K562 (cell line): ENCODE measurements around the gene WDR62. TPM values are rescaled to one million over a fixed set of nuclear protein-coding genes. Genes with fewer than 3 reads are reported as not detected.

Experiments used
- ETV1 ChIP-seq: fragments of 450-650 bp; conservative IDR thresholded peaks from 2 replicates; pipeline ENCODE4 v1.6.1; 2016; ENCODE audit warnings: missing genetic modification characterization, control low read depth, low read depth, missing compliant biosample characterization
- RCOR1 ChIP-seq, 2 experiments: IDR thresholded peaks; 2 replicates each; pipeline ENCODE4 v1.6.1; 2012; ENCODE audit warnings: low read depth in 2 of 2, low read length in 2 of 2, borderline replicate concordance in 1 of 2, improper control_type of control experiment in 1 of 2
- SNIP1 ChIP-seq: fragments of 450-650 bp; IDR thresholded peaks from 2 replicates; pipeline ENCODE4 v1.7.1; 2017; ENCODE audit warnings: low read depth, mild to moderate bottlenecking
- STAT5A ChIP-seq: IDR thresholded peaks from 2 replicates; pipeline ENCODE4 v1.6.1; 2012; ENCODE audit warnings: low read length, inconsistent platforms, borderline replicate concordance
- ZC3H4 ChIP-seq: sonication (generic); formaldehyde crosslinking; IDR thresholded peaks from 2 replicates; pipeline ENCODE4 v1.9.0; 2021; ENCODE audit warnings: missing genetic modification reagents, borderline replicate concordance
- ZSCAN32 ChIP-seq: fragments of 450-650 bp; formaldehyde crosslinking; IDR thresholded peaks from 2 replicates; pipeline ENCODE4 v1.4.0; 2020; ENCODE audit warnings: mild to moderate bottlenecking, moderate library complexity
- polyA plus RNA-seq, 8 experiments: library from polyadenylated mRNA; depleted of rRNA in 4 of 8; stranded (reverse) in 5 of 8; unstranded in 3 of 8; fragments of >200 nt; fragmentation: Nextera tagmentation in 2 of 8; fragmentation: Illumina TruSeq in 1 of 8; extraction: Ambion mirVana in 2 of 8; extraction: Trizol in 1 of 8; gene quantifications; 2 replicates each; pipeline versions ENCODE4 v1.2.1 to v1.2.3, GENCODE V29; 2011 to 2014; ENCODE audit warnings: inconsistent platforms in 1 of 8, missing spikeins in 1 of 8
- total RNA-seq, 7 experiments: library from RNA; depleted of rRNA in 6 of 7; stranded (reverse); fragments of >200 nt in 6 of 7; fragmentation: Illumina TruSeq in 2 of 7; extraction: Trizol in 2 of 7; gene quantifications; 2 replicates each; pipeline versions ENCODE4 v1.2.1 to v1.2.3, GENCODE V29; 2011 to 2021; ENCODE audit warnings: low replicate concordance in 1 of 7
- TF ChIP-seq, protein P1 (sequence below): fragments of 450-650 bp; IDR thresholded peaks from 2 replicates; pipeline ENCODE4 v1.6.1; 2016; ENCODE audit warnings: mild to moderate bottlenecking, moderate library complexity
- TF ChIP-seq, protein P2 (sequence below): fragments of 250-450 bp; sonication (Bioruptor Pico); IDR thresholded peaks from 2 replicates; pipeline ENCODE4 v1.4.0; 2020
- TF ChIP-seq, protein P3 (sequence below): fragments of 250-450 bp; sonication (Bioruptor Pico); IDR thresholded peaks from 2 replicates; pipeline ENCODE4 v1.5.0; 2020; ENCODE audit warnings: mild to moderate bottlenecking
- TF ChIP-seq, protein P4 (sequence below): fragments of 250-450 bp; sonication (Bioruptor Pico); IDR thresholded peaks from 2 replicates; pipeline ENCODE4 v1.5.0; 2022; ENCODE audit warnings: mild to moderate bottlenecking

The WDR62 gene
- total and polyA plus RNA-seq, 9 of the 15 experiments (the other 6 are each of a cell fraction or from before 2014, with no cell fraction given) = 0.35 to 32.8 (median 14.4) TPM

DNA sequence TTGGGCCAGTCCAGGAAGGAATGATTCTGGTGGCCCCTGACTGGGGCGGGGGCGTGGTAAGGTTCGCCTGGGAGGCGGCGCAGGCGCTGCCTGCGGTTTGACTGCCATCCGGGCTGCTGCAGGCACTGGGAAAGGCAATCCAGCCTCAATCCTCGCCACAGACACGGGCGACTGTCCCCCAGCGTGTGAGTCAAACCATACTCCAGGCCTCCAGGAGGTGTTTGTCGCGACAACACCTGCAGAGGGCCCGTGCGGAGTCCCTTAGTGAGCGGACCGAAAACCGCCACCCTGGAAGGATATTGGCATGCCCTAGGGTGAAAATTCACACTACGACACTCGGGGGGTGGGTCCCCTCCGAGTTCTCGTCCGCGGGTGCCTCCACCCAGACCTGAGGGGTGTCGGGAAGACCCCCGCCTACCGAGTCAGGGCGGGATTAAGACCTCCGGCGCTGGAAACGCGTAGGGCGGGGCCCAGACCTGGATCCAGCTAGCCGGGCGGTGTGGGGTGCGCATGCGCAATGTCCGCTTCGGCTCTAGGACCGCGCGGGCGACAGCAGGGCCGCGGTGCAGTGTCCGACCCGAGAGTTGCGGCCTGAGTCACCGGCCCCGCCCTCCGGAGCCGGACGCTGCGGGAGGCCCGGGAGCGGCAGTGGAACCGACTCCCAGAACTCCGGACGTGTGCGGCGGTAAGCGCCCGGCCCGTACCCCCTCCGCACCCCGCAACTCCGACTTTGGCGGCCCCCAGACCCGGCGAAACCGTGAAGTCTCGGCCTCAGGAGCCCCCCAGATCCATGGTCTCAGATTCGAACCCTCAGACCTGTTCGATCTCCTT, 85.0 kb downstream of the WDR62 start, which contains the start of gene CAPNS1 (continued):
- TF ChIP-seq, protein P1, sequence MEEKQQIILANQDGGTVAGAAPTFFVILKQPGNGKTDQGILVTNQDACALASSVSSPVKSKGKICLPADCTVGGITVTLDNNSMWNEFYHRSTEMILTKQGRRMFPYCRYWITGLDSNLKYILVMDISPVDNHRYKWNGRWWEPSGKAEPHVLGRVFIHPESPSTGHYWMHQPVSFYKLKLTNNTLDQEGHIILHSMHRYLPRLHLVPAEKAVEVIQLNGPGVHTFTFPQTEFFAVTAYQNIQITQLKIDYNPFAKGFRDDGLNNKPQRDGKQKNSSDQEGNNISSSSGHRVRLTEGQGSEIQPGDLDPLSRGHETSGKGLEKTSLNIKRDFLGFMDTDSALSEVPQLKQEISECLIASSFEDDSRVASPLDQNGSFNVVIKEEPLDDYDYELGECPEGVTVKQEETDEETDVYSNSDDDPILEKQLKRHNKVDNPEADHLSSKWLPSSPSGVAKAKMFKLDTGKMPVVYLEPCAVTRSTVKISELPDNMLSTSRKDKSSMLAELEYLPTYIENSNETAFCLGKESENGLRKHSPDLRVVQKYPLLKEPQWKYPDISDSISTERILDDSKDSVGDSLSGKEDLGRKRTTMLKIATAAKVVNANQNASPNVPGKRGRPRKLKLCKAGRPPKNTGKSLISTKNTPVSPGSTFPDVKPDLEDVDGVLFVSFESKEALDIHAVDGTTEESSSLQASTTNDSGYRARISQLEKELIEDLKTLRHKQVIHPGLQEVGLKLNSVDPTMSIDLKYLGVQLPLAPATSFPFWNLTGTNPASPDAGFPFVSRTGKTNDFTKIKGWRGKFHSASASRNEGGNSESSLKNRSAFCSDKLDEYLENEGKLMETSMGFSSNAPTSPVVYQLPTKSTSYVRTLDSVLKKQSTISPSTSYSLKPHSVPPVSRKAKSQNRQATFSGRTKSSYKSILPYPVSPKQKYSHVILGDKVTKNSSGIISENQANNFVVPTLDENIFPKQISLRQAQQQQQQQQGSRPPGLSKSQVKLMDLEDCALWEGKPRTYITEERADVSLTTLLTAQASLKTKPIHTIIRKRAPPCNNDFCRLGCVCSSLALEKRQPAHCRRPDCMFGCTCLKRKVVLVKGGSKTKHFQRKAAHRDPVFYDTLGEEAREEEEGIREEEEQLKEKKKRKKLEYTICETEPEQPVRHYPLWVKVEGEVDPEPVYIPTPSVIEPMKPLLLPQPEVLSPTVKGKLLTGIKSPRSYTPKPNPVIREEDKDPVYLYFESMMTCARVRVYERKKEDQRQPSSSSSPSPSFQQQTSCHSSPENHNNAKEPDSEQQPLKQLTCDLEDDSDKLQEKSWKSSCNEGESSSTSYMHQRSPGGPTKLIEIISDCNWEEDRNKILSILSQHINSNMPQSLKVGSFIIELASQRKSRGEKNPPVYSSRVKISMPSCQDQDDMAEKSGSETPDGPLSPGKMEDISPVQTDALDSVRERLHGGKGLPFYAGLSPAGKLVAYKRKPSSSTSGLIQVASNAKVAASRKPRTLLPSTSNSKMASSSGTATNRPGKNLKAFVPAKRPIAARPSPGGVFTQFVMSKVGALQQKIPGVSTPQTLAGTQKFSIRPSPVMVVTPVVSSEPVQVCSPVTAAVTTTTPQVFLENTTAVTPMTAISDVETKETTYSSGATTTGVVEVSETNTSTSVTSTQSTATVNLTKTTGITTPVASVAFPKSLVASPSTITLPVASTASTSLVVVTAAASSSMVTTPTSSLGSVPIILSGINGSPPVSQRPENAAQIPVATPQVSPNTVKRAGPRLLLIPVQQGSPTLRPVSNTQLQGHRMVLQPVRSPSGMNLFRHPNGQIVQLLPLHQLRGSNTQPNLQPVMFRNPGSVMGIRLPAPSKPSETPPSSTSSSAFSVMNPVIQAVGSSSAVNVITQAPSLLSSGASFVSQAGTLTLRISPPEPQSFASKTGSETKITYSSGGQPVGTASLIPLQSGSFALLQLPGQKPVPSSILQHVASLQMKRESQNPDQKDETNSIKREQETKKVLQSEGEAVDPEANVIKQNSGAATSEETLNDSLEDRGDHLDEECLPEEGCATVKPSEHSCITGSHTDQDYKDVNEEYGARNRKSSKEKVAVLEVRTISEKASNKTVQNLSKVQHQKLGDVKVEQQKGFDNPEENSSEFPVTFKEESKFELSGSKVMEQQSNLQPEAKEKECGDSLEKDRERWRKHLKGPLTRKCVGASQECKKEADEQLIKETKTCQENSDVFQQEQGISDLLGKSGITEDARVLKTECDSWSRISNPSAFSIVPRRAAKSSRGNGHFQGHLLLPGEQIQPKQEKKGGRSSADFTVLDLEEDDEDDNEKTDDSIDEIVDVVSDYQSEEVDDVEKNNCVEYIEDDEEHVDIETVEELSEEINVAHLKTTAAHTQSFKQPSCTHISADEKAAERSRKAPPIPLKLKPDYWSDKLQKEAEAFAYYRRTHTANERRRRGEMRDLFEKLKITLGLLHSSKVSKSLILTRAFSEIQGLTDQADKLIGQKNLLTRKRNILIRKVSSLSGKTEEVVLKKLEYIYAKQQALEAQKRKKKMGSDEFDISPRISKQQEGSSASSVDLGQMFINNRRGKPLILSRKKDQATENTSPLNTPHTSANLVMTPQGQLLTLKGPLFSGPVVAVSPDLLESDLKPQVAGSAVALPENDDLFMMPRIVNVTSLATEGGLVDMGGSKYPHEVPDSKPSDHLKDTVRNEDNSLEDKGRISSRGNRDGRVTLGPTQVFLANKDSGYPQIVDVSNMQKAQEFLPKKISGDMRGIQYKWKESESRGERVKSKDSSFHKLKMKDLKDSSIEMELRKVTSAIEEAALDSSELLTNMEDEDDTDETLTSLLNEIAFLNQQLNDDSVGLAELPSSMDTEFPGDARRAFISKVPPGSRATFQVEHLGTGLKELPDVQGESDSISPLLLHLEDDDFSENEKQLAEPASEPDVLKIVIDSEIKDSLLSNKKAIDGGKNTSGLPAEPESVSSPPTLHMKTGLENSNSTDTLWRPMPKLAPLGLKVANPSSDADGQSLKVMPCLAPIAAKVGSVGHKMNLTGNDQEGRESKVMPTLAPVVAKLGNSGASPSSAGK = peak; percentile 74
- TF ChIP-seq ZC3H4 (CRISPR knock-in tag) (no peak), RCOR1 (IDR thresholded peaks at IDR 0.05; ENCODE audit: borderline replicate concordance in 1 of 2, low read depth in 2 of 2, low read length in 2 of 2) (peak in 1 of 2 experiments; percentile 24; a peak in 1 of 4 replicates), ETV1 (tag) (peak; percentile 72; the same call in 1 of the 2 replicates), ZSCAN32 (no peak), SNIP1 (no peak), STAT5A (no peak)
- TF ChIP-seq, protein P2, sequence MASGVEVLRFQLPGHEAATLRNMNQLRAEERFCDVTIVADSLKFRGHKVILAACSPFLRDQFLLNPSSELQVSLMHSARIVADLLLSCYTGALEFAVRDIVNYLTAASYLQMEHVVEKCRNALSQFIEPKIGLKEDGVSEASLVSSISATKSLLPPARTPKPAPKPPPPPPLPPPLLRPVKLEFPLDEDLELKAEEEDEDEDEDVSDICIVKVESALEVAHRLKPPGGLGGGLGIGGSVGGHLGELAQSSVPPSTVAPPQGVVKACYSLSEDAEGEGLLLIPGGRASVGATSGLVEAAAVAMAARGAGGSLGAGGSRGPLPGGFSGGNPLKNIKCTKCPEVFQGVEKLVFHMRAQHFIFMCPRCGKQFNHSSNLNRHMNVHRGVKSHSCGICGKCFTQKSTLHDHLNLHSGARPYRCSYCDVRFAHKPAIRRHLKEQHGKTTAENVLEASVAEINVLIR (CRISPR knock-in tag) = no peak
- TF ChIP-seq, protein P3, sequence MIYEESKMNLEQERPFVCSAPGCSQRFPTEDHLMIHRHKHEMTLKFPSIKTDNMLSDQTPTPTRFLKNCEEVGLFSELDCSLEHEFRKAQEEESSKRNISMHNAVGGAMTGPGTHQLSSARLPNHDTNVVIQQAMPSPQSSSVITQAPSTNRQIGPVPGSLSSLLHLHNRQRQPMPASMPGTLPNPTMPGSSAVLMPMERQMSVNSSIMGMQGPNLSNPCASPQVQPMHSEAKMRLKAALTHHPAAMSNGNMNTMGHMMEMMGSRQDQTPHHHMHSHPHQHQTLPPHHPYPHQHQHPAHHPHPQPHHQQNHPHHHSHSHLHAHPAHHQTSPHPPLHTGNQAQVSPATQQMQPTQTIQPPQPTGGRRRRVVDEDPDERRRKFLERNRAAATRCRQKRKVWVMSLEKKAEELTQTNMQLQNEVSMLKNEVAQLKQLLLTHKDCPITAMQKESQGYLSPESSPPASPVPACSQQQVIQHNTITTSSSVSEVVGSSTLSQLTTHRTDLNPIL (CRISPR knock-in tag) = no peak
- TF ChIP-seq, protein P4, sequence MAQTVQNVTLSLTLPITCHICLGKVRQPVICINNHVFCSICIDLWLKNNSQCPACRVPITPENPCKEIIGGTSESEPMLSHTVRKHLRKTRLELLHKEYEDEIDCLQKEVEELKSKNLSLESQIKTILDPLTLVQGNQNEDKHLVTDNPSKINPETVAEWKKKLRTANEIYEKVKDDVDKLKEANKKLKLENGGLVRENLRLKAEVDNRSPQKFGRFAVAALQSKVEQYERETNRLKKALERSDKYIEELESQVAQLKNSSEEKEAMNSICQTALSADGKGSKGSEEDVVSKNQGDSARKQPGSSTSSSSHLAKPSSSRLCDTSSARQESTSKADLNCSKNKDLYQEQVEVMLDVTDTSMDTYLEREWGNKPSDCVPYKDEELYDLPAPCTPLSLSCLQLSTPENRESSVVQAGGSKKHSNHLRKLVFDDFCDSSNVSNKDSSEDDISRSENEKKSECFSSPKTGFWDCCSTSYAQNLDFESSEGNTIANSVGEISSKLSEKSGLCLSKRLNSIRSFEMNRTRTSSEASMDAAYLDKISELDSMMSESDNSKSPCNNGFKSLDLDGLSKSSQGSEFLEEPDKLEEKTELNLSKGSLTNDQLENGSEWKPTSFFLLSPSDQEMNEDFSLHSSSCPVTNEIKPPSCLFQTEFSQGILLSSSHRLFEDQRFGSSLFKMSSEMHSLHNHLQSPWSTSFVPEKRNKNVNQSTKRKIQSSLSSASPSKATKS (CRISPR knock-in tag) = no peak
